Caco-2 (cell line): Measurements from ENCODE around the gene KRTAP16-1. TPM values are rescaled to one million over a fixed set of nuclear protein-coding genes. Genes with fewer than 3 reads are reported as not detected.

Source experiments
- BruUV-seq: library from RNA; stranded (reverse); fragments of 400-500 nt; replicated peaks from 2 replicates; lab custom pipeline; 2021; lab: Mats Ljungman, UMichigan
- CTCF ChIA-PET: fragments of 300-600 bp; sonication (Branson Sonifier 250); formaldehyde crosslinking; loops from one replicate; lab custom pipeline; 2022; ENCODE audit warnings: antibody characterized with exemption; lab: Charles Lee
- POLR2A ChIA-PET: fragments of 300-600 bp; sonication (Branson Sonifier 250); formaldehyde crosslinking; loops from one replicate; lab custom pipeline; 2022; ENCODE audit warnings: antibody characterized with exemption; lab: Charles Lee
- DNase-seq, 2 experiments: peaks; one replicate each; pipeline versions ENCODE4 v3.0.0 to v3.0.0-alpha.2; 2020 to 2022
- H3K27me3 ChIP-seq: replicated peaks from 2 replicates; pipeline ENCODE4 v1.6.0; 2011; ENCODE audit warnings: low read length; ENCODE audit not compliant: control insufficient read depth, insufficient read depth
- H3K36me3 ChIP-seq: 2 replicates; pipeline ENCODE4 v1.5.1; 2011; ENCODE audit warnings: low read length; ENCODE audit not compliant: control insufficient read depth, insufficient read depth
- H3K4me1 ChIP-seq: fragments of 250-450 bp; sonication (Bioruptor Pico); 2 replicates; pipeline ENCODE4 v1.5.1; 2020; ENCODE audit warnings: mild to moderate bottlenecking
- H3K4me3 ChIP-seq: 2 replicates; pipeline ENCODE4 v1.5.1; 2011; ENCODE audit warnings: low read depth, mild to moderate bottlenecking, control low read depth, low read length
- H3K9me3 ChIP-seq: fragments of 250-450 bp; sonication (Bioruptor Pico); 2 replicates; pipeline ENCODE4 v1.5.1; 2020; ENCODE audit warnings: mild to moderate bottlenecking, moderate library complexity
- H3K27ac Mint-ChIP-seq: one replicate; pipeline ENCODE4 v1.8.0; 2022; ENCODE audit warnings: mixed read lengths; ENCODE audit not compliant: unreplicated experiment
- H3K27me3 Mint-ChIP-seq: one replicate; pipeline ENCODE4 v1.8.0; 2022; ENCODE audit warnings: mixed read lengths; ENCODE audit not compliant: insufficient read depth, unreplicated experiment
- H3K36me3 Mint-ChIP-seq: one replicate; pipeline ENCODE4 v1.8.0; 2022; ENCODE audit warnings: mild to moderate bottlenecking, mixed read lengths; ENCODE audit not compliant: insufficient read depth, unreplicated experiment
- H3K4me1 Mint-ChIP-seq: one replicate; pipeline ENCODE4 v1.8.0; 2022; ENCODE audit warnings: low read depth, mixed read lengths; ENCODE audit not compliant: unreplicated experiment
- H3K4me3 Mint-ChIP-seq: one replicate; pipeline ENCODE4 v1.8.0; 2022; ENCODE audit warnings: mild to moderate bottlenecking, moderate library complexity, mixed read lengths; ENCODE audit not compliant: unreplicated experiment
- H3K9me3 Mint-ChIP-seq: one replicate; pipeline ENCODE4 v1.8.0; 2022; ENCODE audit warnings: mixed read lengths; ENCODE audit not compliant: unreplicated experiment
- CTCF ChIP-seq, 2 experiments: fragments of 200-600 bp in 1 of 2; IDR thresholded peaks; 1 replicate in 1 of 2; 2 replicates in 1 of 2; pipeline versions ENCODE4 v1.5.1 to v1.8.0; 2011 to 2022; ENCODE audit warnings: antibody characterized with exemption in 1 of 2, control low read depth in 1 of 2, inconsistent platforms in 1 of 2, low read depth in 1 of 2, low read length in 1 of 2, mild to moderate bottlenecking in 1 of 2, moderate library complexity in 1 of 2; ENCODE audit not compliant: insufficient read depth in 1 of 2, severe bottlenecking in 1 of 2, unreplicated experiment in 1 of 2
- intact Hi-C: fragments of 100-400 bp; cut with micrococcal nuclease; formaldehyde crosslinking; loops from one replicate; pipeline ENCODE4 v1.10.0; 2022; ENCODE audit not compliant: unreplicated experiment
- total RNA-seq: library from RNA; stranded (reverse); gene quantifications from 2 replicates; pipeline ENCODE4 v1.2.3, GENCODE V29; 2022

Gene KRTAP16-1
- total RNA-seq, 1 experiment from 2014 or later: not detected

GRCh38 chr17:41301916-41302901 lies 6.9 kb downstream of the KRTAP16-1 start, which contains the start of gene KRTAP29-1:
Gene KRTAP29-1, minus strand, starts transcription at chr17:41302851. Its CDS starts 0 bp downstream, at chr17:41302851.
- Mint-ChIP-seq H3K36me3 (no peaks in the 10 kb centered on the region), H3K4me1 (no peaks in the 10 kb centered on the region), H3K27ac (no peak within 1 kb of the TSS), H3K9me3 (no peaks in the 10 kb centered on the region), H3K27me3 (no peaks in the 10 kb centered on the region), H3K4me3 (no peak within 1 kb of the TSS)
- Histone ChIP-seq H3K4me3 (no peak within 1 kb of the TSS), H3K36me3 (no peaks in the 10 kb centered on the region), H3K4me1 (no peaks in the 10 kb centered on the region), H3K27me3 (no peaks in the 10 kb centered on the region), H3K9me3 (no peaks in the 10 kb centered on the region; the same call in 1 of the 2 replicates)
- DNase-seq: no peak
- no peak for TF ChIP-seq CTCF (IDR thresholded peaks at IDR 0.05; ENCODE audit: insufficient read depth in 1 of 2, low read depth in 1 of 2, low read length in 1 of 2, severe bottlenecking in 1 of 2, unreplicated experiment in 1 of 2)
- CTCF ChIA-PET: no interaction called here
- intact Hi-C loops: no loop called here
- BruUV-seq: no TSS peak
- POLR2A ChIA-PET: no interaction called here

- CTCF ChIA-PET: interaction anchor here (0.6 kb wide), 1 partner anchor 248 kb away, joined by 3 read pairs; no protein-coding TSS in a partner anchor
- no peak overlapping the region for H3K27ac Mint-ChIP-seq
Measured at GRCh38 chr17:41301204-41301790, 7.8 kb downstream of the KRTAP16-1 start.

More at GRCh38 chr17:41301204-41301790, 7.8 kb downstream of the KRTAP16-1 start:
- Histone ChIP-seq H3K9me3 (no peaks in the 10 kb centered on the region; the same call in 1 of the 2 replicates), H3K36me3 (no peaks in the 10 kb centered on the region), H3K4me3 (no peak overlapping the region), H3K27me3 (no peaks in the 10 kb centered on the region), H3K4me1 (no peaks in the 10 kb centered on the region)
- Mint-ChIP-seq H3K4me3 (no peak overlapping the region), H3K27me3 (no peaks in the 10 kb centered on the region), H3K4me1 (no peaks in the 10 kb centered on the region), H3K9me3 (no peaks in the 10 kb centered on the region), H3K36me3 (no peaks in the 10 kb centered on the region)
- DNase-seq: no peak
- BruUV-seq: no TSS peak
- intact Hi-C loops: no loop called here
- POLR2A ChIA-PET: no interaction called here
- TF ChIP-seq CTCF (IDR thresholded peaks at IDR 0.05; ENCODE audit: insufficient read depth in 1 of 2, low read depth in 1 of 2, low read length in 1 of 2, severe bottlenecking in 1 of 2, unreplicated experiment in 1 of 2): no peak
